WI38 (cell line): Measurements from ENCODE around the gene SYNCRIP.
"Not testable (repeated sequence)": the region's sequence is repeated elsewhere in the genome, so short reads cannot be mapped to it uniquely, and the experiment has no call there.

ENCODE experiments used
- H3K4me3 ChIP-seq: 2 replicates; pipeline ENCODE4 v1.5.1; 2011; ENCODE audit warnings: low read depth, mild to moderate bottlenecking, control low read depth, low read length
- TF ChIP-seq, protein P1 (sequence below): IDR thresholded peaks from 2 replicates; pipeline ENCODE4 v1.5.1; 2012; ENCODE audit warnings: low read depth, mild to moderate bottlenecking, control low read depth, low read length

SYNCRIP gene

DNA sequence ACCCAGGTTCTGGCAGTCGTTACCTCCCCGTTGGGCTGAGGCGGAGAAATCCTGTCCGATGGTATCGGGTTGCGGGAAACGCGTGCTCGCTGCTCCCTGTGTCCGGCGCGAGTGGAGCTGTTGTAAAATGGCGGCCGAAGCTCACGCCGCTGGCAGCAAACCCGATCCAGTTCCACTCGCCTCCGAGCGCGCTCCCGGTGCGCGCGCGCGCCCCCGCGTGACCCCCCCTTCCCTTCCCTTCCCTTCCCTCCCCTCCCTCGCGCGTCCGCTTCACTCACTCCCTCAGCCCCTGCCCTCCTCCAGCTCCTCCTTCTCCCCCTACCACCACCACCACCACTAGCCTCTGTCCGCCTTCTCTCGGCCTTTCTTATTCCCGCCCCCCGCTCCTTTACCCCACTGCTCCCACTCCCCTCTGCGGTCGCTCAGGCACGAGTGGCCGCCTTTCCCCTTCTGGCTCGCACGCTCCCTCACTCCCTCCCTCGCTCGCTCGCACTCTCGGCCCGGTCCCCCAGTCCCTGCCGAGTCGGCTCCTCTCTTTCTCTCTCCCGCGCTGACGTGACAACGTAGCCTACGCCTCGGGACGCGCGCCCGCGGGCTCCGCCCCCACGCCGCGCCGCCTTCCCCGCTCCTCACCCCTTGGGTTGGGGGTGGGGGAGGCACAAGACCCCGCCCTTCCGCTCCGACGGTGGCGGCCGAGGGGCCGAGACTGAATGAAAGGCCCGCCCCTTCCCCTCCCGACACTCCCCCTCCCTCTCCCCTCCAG, at the start of gene SYNCRIP:
Gene SYNCRIP, minus strand, starts transcription at position 113 of the 763 bp plus-strand sequence. CDS start 1,447 bp downstream, outside the sequence.
- H3K4me3 ChIP-seq: peak within 1 kb of the TSS; percentile 99
- TF ChIP-seq, protein P1, sequence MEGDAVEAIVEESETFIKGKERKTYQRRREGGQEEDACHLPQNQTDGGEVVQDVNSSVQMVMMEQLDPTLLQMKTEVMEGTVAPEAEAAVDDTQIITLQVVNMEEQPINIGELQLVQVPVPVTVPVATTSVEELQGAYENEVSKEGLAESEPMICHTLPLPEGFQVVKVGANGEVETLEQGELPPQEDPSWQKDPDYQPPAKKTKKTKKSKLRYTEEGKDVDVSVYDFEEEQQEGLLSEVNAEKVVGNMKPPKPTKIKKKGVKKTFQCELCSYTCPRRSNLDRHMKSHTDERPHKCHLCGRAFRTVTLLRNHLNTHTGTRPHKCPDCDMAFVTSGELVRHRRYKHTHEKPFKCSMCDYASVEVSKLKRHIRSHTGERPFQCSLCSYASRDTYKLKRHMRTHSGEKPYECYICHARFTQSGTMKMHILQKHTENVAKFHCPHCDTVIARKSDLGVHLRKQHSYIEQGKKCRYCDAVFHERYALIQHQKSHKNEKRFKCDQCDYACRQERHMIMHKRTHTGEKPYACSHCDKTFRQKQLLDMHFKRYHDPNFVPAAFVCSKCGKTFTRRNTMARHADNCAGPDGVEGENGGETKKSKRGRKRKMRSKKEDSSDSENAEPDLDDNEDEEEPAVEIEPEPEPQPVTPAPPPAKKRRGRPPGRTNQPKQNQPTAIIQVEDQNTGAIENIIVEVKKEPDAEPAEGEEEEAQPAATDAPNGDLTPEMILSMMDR: no peak

DNA sequence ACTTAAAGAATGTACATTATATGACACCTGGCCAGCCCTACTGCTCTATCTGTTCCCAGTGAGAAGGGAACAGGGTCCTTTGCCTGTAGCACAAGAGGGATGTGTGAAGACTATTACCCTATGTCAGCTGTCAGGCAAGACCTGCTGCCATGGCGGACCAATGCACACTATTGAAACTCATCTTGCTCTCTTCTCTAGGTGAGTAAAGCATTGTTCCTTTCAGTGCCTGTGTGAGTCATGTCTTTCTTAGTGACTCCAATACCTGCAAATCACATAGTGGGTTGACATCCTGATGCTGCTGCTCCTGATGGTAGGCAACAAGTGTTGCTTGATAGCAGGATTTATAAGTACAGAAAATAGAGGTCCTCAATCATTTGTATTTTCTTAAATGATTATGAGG, 48.8 kb upstream of the SYNCRIP start:
- H3K4me3 ChIP-seq: no peak overlapping the region
- TF ChIP-seq, protein P1: no peak

DNA sequence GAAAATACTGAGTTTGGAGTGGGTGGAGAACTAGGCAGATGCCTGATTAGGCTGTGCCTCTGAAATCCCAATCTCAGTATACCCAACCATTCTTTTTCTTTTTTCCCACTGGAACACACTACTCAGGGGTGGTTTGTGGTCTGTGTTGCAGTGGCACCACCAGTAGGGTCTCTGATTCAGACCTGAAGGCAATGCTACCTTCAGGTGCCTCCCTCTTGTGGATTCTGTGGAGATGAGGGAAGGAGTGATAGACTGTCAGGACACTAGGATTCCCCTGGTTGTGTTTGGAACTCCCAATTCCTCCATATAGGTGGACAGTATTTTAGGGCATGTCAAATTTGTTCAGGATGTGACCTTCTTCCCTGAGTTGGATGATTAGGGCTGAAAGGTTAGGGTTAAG, 47.4 kb upstream of the SYNCRIP start:
- no peak overlapping the region for H3K4me3 ChIP-seq
- TF ChIP-seq, protein P1: no peak

DNA sequence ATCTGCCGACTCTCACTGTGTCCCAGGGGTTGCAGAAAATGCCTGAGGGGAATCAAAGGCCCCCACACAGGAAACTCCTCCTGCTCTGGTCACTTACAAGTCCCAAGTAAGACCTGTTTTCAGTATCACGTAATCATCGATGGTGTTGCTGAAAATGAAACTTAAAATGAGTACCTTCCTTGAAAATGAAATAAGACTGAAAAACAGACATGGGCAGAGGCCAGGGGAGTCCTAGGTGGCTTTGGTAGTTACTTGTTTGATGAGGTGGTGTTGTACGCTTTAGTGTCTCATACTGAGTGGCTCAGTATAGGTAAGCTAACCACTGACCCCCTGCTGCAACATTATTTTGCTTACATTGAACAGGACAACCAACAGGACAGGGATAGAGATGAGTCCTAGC, 43.0 kb upstream of the SYNCRIP start:
- TF ChIP-seq, protein P1: no peak
- no peak overlapping the region for H3K4me3 ChIP-seq

DNA sequence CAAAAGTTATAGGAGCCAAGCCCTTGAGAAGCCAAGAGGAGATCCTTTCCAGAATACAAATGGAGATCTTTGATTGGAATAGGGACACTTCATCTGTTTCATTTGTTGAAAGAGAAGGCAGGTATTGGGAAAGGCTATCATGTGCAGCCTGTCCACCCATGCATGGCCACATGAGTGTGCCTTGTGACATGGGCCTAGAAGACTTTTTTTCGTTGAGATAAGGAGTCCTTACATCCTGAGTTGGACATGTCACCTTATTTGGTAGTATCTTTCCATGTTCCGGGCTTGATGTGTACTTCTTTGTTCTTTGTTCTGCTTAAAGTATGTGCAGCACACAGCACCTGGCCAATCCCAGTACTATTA, 42.1 kb upstream of the SYNCRIP start:
- no peak overlapping the region for H3K4me3 ChIP-seq
- TF ChIP-seq, protein P1: no peak

DNA sequence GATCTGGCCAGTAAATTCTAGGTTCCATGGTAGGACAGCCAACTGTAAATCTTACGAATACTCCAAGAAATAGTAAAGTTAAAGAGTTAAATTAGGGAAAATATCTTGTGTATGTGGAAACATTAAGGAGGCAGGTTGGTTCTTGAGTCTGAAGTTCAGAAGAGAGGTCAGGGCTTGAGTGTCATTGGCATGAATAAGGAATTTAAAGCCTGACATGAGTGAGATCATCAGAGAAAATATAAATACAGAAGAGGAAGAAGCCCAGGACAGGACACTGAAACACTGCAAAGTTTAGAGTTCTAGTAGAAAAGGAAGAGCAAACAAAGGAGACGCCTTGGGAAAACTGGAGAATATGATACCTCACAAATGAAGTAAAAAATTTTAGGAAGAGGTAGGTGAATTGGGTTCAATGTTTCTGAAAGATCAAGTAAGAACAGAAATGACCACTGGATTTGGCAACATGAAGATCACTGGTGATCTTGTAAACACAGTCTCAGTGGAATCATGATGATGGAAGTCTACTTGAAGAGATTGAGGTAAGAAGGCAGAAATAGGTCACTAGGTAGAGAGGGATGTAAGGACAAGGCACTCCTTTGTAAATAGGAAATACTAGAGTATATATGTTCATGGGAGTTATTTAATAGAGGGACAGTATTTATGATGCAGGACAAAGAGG, 41.6 kb upstream of the SYNCRIP start:
- TF ChIP-seq, protein P1: no peak
- no peak overlapping the region for H3K4me3 ChIP-seq

DNA sequence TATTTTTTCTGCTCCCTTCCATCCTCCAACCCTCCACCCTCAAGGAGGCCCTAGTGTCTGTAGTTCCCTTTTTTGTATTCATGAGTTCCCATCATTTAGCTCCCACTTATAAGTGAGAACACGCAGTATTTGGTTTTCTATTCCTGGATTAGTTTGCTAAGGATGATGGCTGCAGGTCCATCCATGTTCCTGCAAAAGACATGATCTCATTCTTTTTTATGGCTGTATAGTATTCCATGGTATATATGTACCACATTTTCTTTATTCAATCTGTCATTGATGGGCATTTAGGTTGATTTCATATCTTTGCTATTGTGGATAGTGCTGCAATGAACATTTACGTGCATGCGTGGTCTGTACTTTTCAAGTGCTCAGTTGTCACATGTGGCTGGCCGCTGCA, 39.2 kb upstream of the SYNCRIP start:
- not testable (repeated sequence) for H3K4me3 ChIP-seq
